GM12873 (cell line): Measurements from ENCODE around the gene RNF214.

Experiments used
- CTCF ChIP-seq: IDR thresholded peaks from 2 replicates; pipeline ENCODE4 v1.5.1; 2012; ENCODE audit warnings: low read depth, mild to moderate bottlenecking, moderate library complexity, low read length, control low read depth; ENCODE audit not compliant: insufficient read depth; ENCODE audit errors: missing control alignments

The RNF214 gene

GRCh38 chr11:117229931-117230285, 2.6 kb upstream of the RNF214 start:
- no peak for TF ChIP-seq CTCF

- no peak for TF ChIP-seq CTCF
Observed at GRCh38 chr11:117230286-117230961, 2.0 kb upstream of the RNF214 start.

GRCh38 chr11:117230999-117231841, 1.3 kb upstream of the RNF214 start:
- no peak for TF ChIP-seq CTCF

- no peak for TF ChIP-seq CTCF
Observed at GRCh38 chr11:117231842-117232091, 704 bp upstream of the RNF214 start, which contains the start of gene PCSK7. Gene PCSK7, minus strand, starts transcription at chr11:117232073. Its CDS starts 2,229 bp downstream, at chr11:117229844.

DNA sequence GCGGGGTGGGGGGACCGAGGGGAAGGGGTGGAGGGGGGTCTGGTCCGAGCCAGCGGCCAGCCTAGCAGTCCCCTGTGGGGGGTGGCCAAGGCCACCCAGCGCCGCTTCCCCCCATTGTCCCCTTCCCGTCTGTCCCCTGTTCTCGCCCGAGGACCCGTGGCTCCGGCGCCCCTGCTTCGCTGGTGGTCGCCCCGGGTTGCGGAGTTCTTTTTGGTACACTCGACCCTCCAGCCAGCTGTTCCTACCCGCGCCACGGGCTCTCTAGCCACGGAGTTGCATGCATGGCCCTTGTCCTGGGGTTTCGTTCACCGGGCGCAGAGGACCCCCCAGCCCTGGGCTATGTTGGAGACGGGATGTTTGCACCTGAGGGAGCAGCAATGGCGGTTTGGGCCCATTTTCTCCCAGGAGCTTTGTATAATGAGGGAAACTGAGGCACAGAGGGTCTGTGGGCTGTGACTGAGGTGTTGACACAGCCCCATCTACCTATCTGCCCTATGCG, 489 bp downstream of the RNF214 start:
- no peak for TF ChIP-seq CTCF

GRCh38 chr11:117238221-117238620, 5.8 kb downstream of the RNF214 start:
- TF ChIP-seq CTCF = no peak

- no peak for TF ChIP-seq CTCF
Observed at GRCh38 chr11:117239295-117239694, 6.8 kb downstream of the RNF214 start.
